Suppressor macrophage treated with lipopolysaccharide for 1 hour (primary cell): ENCODE results near the gene CPNE5.
A peak's percentile ranks its signal among the peaks of the same experiment; 100 is the strongest.
"Not testable (repeated sequence)": the region's sequence is repeated elsewhere in the genome, so short reads cannot be mapped to it uniquely, and the experiment has no call there.

Experiments used
- DNase-seq, 3 donors: peaks; one replicate each; pipeline ENCODE4 v3.0.0-alpha.2; 2020 to 2022

CPNE5 gene

DNA sequence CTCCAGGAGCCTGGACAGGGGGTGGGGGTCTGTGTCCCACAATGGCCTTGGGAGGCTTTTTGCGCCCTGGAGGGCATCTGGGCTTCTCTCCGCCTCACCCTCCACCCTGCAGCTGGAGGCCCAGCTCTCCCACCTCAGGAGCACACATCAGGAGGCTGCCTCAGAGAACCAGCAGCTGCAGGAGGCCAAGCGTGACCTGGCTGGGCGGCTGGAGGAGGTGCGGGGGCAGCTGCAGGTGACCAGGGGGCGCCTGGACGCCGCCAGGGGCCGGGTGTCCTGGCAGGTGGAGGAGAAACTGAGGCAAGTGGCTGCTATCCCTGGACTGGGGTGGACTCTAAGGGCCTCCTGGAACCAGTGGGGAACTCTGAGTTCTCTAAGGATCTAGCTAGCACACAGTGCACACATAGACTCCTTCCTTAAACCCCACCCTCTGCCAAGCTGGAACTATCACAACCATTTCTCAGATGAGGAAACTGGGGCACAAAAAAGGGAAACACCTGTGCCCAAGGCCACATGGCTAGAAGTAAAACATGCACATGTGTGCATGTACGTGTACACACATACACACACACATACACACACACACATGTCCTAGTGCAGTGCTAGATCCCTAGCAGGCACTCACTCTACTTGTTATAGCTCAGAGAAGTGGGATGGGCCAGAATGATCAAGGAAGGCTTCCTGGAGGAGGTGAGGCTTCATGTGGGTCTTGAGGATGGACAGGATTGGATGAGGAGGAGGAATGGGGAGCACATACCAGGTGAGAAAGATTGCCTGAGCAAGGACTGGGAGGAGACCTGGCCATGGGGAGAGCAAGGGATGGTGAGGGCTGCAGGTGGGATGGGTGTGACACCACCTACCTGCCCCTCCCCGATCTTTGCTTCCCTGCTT lies 118.7 kb downstream of the CPNE5 start:
- no peak for DNase-seq

DNA sequence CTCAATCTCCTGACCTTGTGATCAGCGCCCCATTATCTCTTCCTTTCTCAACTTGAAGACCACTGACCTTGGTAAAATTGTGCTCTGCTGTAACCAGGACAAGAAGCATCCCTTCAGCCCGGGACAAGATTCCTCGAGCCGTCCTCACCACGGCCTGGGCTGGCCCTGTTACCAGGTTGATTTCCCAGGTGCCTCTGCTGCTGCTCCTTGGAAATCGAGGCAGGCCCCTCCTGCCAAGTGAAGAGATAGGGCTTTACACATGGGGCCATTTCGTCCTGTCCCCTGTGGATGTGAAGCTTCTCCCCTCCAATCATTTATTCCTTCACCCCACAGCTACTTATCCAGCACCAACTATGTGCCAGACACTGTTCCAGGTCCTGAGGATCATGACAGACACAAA lies 120.1 kb downstream of the CPNE5 start:
- DNase-seq = no peak

- no peak for DNase-seq
Measured at GRCh38 chr6:36718560-36718959, 120.7 kb downstream of the CPNE5 start.

GRCh38 chr6:36717871-36718540 lies 121.2 kb downstream of the CPNE5 start:
- no peak for DNase-seq

DNA sequence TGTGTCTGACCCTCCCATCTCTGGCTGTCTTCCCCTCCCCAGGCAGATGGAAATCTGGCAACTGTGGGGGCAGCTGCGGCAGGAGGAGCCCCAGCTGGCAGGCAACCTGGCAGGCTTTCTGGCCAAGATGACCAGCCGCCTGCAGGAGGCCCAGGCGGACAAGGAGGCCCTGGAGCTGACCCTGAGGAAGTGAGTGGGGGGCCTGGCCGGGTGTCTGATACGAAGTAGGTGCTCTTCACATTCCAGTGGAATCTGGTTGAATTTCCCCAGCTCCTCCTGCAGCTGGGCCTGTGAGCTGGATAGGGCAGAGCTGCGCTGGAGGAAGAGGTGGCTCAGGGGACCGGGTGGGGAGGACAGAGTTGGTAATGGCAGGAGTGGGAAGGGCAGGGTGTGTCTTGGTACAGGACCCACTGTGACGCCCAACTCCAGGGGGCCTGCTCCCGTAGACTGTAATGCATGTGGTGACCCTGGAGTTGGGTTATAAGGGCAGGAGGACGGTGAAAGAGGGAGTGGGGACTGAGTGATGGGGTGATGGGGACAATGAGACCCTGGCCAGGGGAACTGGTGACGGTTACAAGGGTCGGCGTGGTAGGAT lies 121.9 kb downstream of the CPNE5 start:
- DNase-seq = no peak

- DNase-seq = no peak
Measured at GRCh38 chr6:36716476-36717093, 122.7 kb downstream of the CPNE5 start.

DNA sequence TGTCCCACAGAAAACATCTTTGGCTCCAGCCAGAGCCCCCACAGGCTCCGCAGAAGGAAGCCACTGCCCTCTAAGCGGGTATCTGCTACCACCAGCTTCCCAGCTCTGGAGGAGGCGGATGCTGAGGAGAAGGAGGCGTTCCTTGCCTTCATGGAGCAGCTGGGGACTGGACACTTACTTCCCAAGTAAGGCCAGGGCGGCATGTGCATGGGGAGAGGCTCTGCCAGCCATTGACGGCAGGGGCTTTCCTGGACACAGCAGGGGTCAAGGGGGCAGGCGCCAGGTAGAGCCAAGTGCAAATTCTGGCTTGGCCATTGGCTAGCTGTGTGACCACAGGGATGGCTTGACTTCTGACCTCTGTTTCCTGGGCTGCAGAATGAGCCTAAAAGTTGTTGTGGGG lies 123.8 kb downstream of the CPNE5 start:
- DNase-seq = no peak

DNA sequence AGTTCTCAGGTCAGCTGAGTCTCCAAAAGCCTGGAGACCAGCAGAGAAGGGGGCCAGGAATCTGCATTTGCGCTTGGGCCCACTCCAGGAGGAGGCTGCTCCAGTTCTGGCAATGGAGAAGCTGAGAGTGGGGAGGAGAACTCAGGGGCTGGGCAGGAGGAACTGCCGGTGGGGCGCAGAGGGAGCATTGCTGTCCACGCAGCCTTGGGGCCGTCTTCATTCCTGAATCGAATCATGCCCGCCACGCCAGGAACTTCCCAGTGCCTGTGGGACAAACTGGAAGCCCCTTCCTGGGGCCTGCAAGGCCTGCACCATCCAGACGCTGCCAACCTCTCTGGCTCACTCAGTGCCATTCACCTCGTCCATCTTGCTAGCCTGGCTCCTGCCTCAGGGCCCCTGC lies 124.7 kb downstream of the CPNE5 start:
- DNase-seq = no peak

DNA sequence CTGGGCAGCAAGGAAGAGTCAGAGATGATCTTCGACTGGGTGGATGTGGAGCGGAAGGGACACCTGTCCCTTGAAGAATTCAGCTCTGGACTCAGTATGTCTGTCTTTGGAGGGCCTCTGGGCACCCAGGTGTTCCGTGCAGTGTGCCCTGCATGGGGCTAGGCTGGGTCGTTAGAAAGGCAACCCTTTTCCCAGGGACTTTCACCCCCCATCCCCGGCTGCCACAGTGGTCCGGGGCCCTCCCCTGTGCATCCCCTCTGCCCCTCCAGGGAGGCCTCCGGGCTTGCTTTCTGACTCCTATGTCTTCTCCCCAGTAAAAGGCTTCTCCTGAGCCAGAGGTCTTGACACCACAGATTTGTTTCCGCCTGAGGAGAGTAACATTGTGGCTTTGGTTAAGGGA lies 125.4 kb downstream of the CPNE5 start:
- DNase-seq = no peak

GRCh38 chr6:36712816-36713215 lies 126.4 kb downstream of the CPNE5 start:
- no peak for DNase-seq

DNA sequence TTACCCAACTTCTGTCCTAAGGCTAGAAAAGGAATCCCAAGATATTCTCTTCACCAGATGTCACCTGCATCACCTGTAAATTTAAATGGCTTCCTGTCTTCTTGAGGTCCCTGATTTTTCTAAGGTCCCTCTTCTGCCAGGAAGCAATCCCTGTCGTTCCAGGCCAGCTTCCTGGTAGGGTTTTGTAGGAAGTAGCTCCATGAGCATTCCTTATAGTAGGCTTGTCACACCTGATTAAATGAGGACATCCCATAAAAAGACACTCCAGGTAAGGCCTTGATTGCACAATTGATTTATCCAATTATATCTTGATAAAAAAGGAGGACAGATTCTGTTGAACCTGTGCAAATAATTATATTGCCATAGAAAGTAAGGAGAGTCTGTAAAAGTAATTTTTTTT lies 132.9 kb downstream of the CPNE5 start:
- no peak for DNase-seq

DNA sequence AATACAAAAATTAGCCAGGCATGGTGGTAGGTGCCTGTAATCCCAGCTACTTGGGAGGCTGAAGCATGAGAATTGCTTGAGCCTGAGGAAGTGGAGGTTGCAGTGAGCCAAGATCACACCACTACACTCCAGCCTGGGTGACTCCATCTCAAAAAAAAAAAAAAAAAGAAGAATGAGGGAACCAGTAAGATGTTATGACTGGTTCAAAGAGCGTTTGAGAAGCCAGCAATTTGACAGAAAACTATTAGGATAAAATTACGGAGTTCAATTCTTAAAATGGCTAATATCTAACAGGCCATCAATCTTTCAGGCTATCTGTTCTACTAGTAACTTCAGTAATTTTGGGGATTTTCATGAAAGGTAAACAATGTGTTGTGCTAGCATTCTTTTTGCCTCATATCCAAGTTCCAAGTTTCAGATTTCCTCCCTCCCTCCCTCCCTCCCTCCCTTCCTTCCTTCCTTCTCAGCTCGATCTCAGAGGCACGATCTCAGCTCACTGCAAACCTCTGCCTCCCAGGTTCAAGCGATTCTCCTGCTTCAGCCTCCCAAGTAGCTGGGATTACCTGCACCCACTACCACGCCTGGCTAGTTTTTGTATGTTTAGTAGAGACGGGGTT lies 134.2 kb downstream of the CPNE5 start:
- not testable (repeated sequence) for DNase-seq

GRCh38 chr6:36703982-36704381 lies 135.3 kb downstream of the CPNE5 start:
- no peak for DNase-seq

GRCh38 chr6:36703081-36703606 lies 136.1 kb downstream of the CPNE5 start:
- DNase-seq = no peak

DNA sequence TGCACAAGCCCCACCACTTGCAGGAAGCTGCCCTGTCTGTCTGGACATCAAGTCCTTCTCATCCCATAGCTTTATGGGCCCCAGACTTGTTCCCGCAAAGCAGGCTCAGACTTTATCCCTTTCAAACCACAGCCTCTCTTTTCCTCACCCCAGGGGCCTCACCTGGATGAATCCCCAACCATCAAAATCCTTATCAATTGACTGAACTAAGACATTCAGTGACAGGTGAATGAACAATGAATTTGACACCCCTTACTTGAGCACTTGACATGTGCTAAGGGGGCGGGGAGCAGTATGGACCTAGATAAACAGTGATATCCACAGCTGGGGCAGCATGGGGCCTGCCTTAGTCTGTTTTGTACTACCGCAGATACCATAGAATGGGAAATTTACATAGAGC lies 136.6 kb downstream of the CPNE5 start:
- DNase-seq = no peak

DNA sequence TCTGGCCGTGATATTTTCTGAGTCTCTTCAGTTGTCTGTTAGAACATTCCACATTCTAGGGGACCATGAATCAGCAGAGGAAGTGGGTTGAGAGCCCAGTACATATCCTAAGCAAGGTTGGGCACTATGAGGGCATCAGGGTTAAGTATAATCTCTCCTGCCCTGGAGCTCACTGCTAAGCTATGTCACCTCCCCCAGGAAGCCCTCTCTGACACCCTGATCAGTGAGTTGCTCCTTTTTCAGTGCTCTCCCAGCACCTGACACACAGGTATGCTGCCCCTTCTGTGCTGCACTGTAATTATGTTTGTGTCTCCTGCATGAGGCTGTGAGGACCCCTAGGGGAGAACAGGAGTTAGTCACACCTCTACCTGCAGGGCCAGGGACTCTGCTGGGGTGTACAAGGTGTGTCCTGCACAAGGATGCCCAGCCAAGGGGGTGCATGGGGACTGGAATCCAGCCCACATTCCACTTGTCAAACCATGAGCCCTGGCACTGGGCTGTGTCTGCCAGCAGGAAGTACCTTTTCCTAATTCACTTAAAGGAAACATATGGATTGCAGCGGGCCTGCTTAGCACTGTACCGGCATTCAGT lies 137.7 kb downstream of the CPNE5 start:
- DNase-seq = peak; percentile 47 to 69 (median 60)

DNA sequence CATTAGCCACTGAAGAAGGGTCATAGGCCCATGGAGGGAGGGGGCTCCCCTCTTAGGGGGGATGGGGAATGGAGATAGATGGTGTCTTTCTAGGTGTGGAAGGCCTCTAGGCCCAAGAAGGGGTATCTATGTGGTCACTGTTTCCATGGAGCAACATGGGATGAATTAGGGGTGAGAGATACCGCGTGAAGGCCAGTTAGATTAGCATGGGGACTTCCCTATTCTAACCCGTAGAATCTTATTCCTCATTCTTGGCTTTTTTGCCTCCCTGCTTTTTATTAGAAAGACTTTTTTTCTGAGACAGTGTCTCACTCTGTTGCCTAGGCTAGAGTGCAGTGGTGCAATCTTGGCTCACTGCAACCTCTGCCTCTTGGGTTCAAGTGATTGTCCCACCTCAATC lies 138.4 kb downstream of the CPNE5 start:
- peak; percentile 58 to 65 (median 62) for DNase-seq

DNA sequence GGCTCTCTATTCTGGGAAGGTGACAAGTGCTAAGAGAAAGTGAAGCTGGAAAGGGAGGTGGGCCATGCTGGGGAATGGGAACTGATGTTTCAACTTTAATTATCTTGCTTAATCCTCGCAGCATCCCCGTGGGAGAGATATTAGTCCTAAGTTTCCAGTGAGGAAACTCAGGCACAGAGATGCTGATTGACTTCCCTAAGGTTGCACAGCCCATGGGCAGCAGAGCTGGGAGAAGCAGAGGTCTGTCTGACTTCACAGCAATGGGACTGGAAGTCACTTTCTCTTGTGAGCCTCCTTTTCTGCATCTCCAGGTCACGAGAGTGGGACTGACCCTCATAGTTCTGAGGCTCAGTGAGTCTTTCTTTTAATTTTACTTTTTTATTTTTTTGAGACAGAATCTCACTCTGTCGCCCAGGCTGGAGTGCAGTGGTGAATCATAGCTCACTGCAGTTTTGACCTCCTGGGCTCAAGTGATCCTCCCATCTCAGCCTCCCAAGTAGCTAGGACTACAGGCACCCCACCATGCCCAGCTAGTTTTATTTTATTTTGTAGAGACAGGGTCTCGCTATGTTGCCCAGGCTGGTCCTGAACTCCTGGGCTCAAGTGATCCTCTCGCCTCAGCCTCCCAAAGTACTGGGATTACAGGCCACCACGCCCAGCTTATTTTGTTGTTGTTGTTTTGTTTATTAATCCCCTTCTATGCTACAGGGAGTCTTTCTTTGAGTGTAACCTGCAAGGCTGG lies 139.0 kb downstream of the CPNE5 start:
- DNase-seq = no peak

- DNase-seq = peak; percentile 42 to 52 (median 47)
Measured at GRCh38 chr6:36699348-36699747, 139.9 kb downstream of the CPNE5 start.

DNA sequence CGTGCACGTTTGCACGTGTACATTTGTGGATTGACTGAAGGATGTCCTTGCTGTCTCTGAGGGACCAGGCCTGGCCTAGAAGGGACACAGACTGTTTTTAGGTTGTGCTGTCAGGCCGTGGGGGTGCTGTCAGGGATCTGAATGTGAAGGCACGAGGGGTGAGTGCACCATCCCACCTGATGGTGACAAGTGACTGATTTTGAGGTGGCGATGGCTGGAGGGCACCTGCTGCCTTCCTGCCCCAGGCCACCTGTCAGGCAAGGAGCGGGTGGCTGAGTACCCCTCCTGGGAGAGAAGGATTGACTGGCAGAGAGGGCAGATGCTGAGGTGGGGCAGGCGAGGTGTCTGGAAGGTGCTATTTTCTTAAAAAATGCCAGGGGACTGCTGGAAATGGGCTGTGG lies 140.4 kb downstream of the CPNE5 start:
- DNase-seq = no peak

GRCh38 chr6:36698196-36698595 lies 141.0 kb downstream of the CPNE5 start:
- no peak for DNase-seq

- DNase-seq = peak; percentile 29 to 56 (median 48)
Measured at GRCh38 chr6:36697481-36697903, 141.8 kb downstream of the CPNE5 start, which contains the start of gene RAB44. RAB44 (plus strand) TSS chr6:36697826; CDS start chr6:36704236, 6,410 bp downstream.
